ENCODE data around the gene CARD10. TPM values are rescaled to one million over a fixed set of nuclear protein-coding genes. Genes with fewer than 3 reads are reported as not detected.

Gene CARD10
- total and polyA plus RNA-seq, 5 donors = 6.6 to 11.4 (median 8.5) TPM

GRCh38 chr22:37485395-37486223 lies 33.6 kb downstream of the CARD10 start:
- no peaks in the 10 kb centered on the region for H3K27me3 ChIP-seq (ENCODE audit: control insufficient read depth, insufficient read depth)
- 51% methylated on average over 26 of the region's 26 CpGs for WGBS
- H3K9me3 ChIP-seq (ENCODE audit: control insufficient read depth, low read length) = no peaks in the 10 kb centered on the region
- H3K4me1 ChIP-seq (ENCODE audit: control insufficient read depth, insufficient read depth, low read length) = peaks cover 2% of the 10 kb centered on the region
- H3K27ac ChIP-seq (ENCODE audit: low read length) = peak overlapping the region; percentile 26
- peak overlapping the region; percentile 39 for H3K4me3 ChIP-seq (ENCODE audit: low read length)
- no peak for DNase-seq
- intact Hi-C loops (cut with DNase I) = loop anchor here in 1 of 4 donors (2.0 kb wide), 1 partner anchor 35 kb away; no protein-coding TSS in a partner anchor
- peak in 1 of 2 donors; percentile 8 for ATAC-seq

GRCh38 chr22:37484480-37485394 lies 34.5 kb downstream of the CARD10 start:
- peak overlapping the region; percentile 51 for H3K27ac ChIP-seq (ENCODE audit: low read length)

GRCh38 chr22:37483050-37483449 lies 36.2 kb downstream of the CARD10 start:
- DNase-seq (peak in 1 of 3 donors; percentile 27), ATAC-seq (no peak)
- Histone ChIP-seq H3K4me1 (ENCODE audit: control insufficient read depth, insufficient read depth, low read length) (peaks cover 2% of the 10 kb centered on the region), H3K27me3 (ENCODE audit: control insufficient read depth, insufficient read depth) (no peaks in the 10 kb centered on the region), H3K4me3 (ENCODE audit: low read length) (no peak overlapping the region), H3K27ac (ENCODE audit: low read length) (no peak overlapping the region), H3K9me3 (ENCODE audit: control insufficient read depth, low read length) (no peaks in the 10 kb centered on the region)
- intact Hi-C loops (cut with DNase I) = no loop called here
- WGBS = 67% methylated on average over 13 of the region's 13 CpGs

More at GRCh38 chr22:37484480-37485394, 34.5 kb downstream of the CARD10 start:
- peak overlapping the region; percentile 39 for H3K4me3 ChIP-seq (ENCODE audit: low read length)
- 56% methylated on average over 39 of the region's 39 CpGs for WGBS
- ATAC-seq = peak; percentile 64 to 68
- H3K4me1 ChIP-seq (ENCODE audit: control insufficient read depth, insufficient read depth, low read length) = peaks cover 2% of the 10 kb centered on the region
- no peaks in the 10 kb centered on the region for H3K9me3 ChIP-seq (ENCODE audit: control insufficient read depth, low read length)
- intact Hi-C loops (cut with DNase I) = loop anchor here in 1 of 4 donors (2.0 kb wide), 1 partner anchor 36 kb away; no protein-coding TSS in a partner anchor
- H3K27me3 ChIP-seq (ENCODE audit: control insufficient read depth, insufficient read depth) = no peaks in the 10 kb centered on the region
- peak; percentile 81 to 93 (median 89) for DNase-seq

GRCh38 chr22:37482244-37482643 lies 37.0 kb downstream of the CARD10 start:
- no peak overlapping the region for H3K27ac ChIP-seq (ENCODE audit: low read length)
- H3K27me3 ChIP-seq (ENCODE audit: control insufficient read depth, insufficient read depth) = no peaks in the 10 kb centered on the region
- peaks cover 2% of the 10 kb centered on the region for H3K4me1 ChIP-seq (ENCODE audit: control insufficient read depth, insufficient read depth, low read length)
- no peak for ATAC-seq
- no peak overlapping the region for H3K4me3 ChIP-seq (ENCODE audit: low read length)
- 77% methylated on average over 9 of the region's 9 CpGs for WGBS
- H3K9me3 ChIP-seq (ENCODE audit: control insufficient read depth, low read length) = no peaks in the 10 kb centered on the region
- intact Hi-C loops (cut with DNase I) = no loop called here
- DNase-seq = peak in 1 of 3 donors; percentile 13

- no peaks in the 10 kb centered on the region for H3K4me1 ChIP-seq (ENCODE audit: control insufficient read depth, insufficient read depth, low read length)
- H3K4me3 ChIP-seq (ENCODE audit: low read length) = no peak overlapping the region
- no peak overlapping the region for H3K27ac ChIP-seq (ENCODE audit: low read length)
- DNase-seq (peak in 1 of 3 donors; percentile 24), ATAC-seq (no peak)
- no peaks in the 10 kb centered on the region for H3K9me3 ChIP-seq (ENCODE audit: control insufficient read depth, low read length)
- 78% methylated on average over 12 of the region's 12 CpGs for WGBS
- intact Hi-C loops (cut with DNase I) = no loop called here
- no peaks in the 10 kb centered on the region for H3K27me3 ChIP-seq (ENCODE audit: control insufficient read depth, insufficient read depth)
Observed at GRCh38 chr22:37481347-37481907, 37.8 kb downstream of the CARD10 start.

GRCh38 chr22:37480387-37481346 lies 38.5 kb downstream of the CARD10 start:
- Histone ChIP-seq H3K4me1 (ENCODE audit: control insufficient read depth, insufficient read depth, low read length) (no peaks in the 10 kb centered on the region), H3K27me3 (ENCODE audit: control insufficient read depth, insufficient read depth) (no peaks in the 10 kb centered on the region), H3K27ac (ENCODE audit: low read length) (no peak overlapping the region), H3K9me3 (ENCODE audit: control insufficient read depth, low read length) (no peaks in the 10 kb centered on the region), H3K4me3 (ENCODE audit: low read length) (no peak overlapping the region)
- intact Hi-C loops (cut with DNase I) = no loop called here
- no peak for ATAC-seq
- 84% methylated on average over 17 of the region's 17 CpGs for WGBS
- peak in 1 of 3 donors; percentile 18 for DNase-seq

GRCh38 chr22:37479196-37479595 lies 40.0 kb downstream of the CARD10 start:
- H3K4me3 ChIP-seq (ENCODE audit: low read length) = no peak overlapping the region
- ATAC-seq = no peak
- no peaks in the 10 kb centered on the region for H3K27me3 ChIP-seq (ENCODE audit: control insufficient read depth, insufficient read depth)
- no peak for DNase-seq
- H3K27ac ChIP-seq (ENCODE audit: low read length) = no peak overlapping the region
- H3K9me3 ChIP-seq (ENCODE audit: control insufficient read depth, low read length) = no peaks in the 10 kb centered on the region
- intact Hi-C loops (cut with DNase I) = no loop called here
- WGBS = 83% methylated on average over 15 of the region's 15 CpGs
- no peaks in the 10 kb centered on the region for H3K4me1 ChIP-seq (ENCODE audit: control insufficient read depth, insufficient read depth, low read length)

- H3K4me3 ChIP-seq (ENCODE audit: low read length) = no peak overlapping the region
- H3K27ac ChIP-seq (ENCODE audit: low read length) = no peak overlapping the region
- H3K27me3 ChIP-seq (ENCODE audit: control insufficient read depth, insufficient read depth) = no peaks in the 10 kb centered on the region
- ATAC-seq (no peak), DNase-seq (no peak)
- WGBS = 73% methylated on average over 14 of the region's 14 CpGs
- H3K9me3 ChIP-seq (ENCODE audit: control insufficient read depth, low read length) = no peaks in the 10 kb centered on the region
- H3K4me1 ChIP-seq (ENCODE audit: control insufficient read depth, insufficient read depth, low read length) = no peaks in the 10 kb centered on the region
- intact Hi-C loops (cut with DNase I) = no loop called here
Observed at GRCh38 chr22:37476389-37477329, 42.6 kb downstream of the CARD10 start.

- no peaks in the 10 kb centered on the region for H3K9me3 ChIP-seq (ENCODE audit: control insufficient read depth, low read length)
- no peak overlapping the region for H3K4me3 ChIP-seq (ENCODE audit: low read length)
- no peaks in the 10 kb centered on the region for H3K4me1 ChIP-seq (ENCODE audit: control insufficient read depth, insufficient read depth, low read length)
- ATAC-seq = no peak
- H3K27me3 ChIP-seq (ENCODE audit: control insufficient read depth, insufficient read depth) = no peaks in the 10 kb centered on the region
- H3K27ac ChIP-seq (ENCODE audit: low read length) = no peak overlapping the region
- DNase-seq = no peak
- intact Hi-C loops (cut with DNase I) = no loop called here
- WGBS = 78% methylated on average over 11 of the region's 11 CpGs
Observed at GRCh38 chr22:37474447-37475090, 44.6 kb downstream of the CARD10 start.

All from right cardiac atrium (tissue), 5 donors.